ENCODE data around the gene HACD3.
A peak's percentile ranks its signal among the peaks of the same experiment; 100 is the strongest.

Gene HACD3

DNA sequence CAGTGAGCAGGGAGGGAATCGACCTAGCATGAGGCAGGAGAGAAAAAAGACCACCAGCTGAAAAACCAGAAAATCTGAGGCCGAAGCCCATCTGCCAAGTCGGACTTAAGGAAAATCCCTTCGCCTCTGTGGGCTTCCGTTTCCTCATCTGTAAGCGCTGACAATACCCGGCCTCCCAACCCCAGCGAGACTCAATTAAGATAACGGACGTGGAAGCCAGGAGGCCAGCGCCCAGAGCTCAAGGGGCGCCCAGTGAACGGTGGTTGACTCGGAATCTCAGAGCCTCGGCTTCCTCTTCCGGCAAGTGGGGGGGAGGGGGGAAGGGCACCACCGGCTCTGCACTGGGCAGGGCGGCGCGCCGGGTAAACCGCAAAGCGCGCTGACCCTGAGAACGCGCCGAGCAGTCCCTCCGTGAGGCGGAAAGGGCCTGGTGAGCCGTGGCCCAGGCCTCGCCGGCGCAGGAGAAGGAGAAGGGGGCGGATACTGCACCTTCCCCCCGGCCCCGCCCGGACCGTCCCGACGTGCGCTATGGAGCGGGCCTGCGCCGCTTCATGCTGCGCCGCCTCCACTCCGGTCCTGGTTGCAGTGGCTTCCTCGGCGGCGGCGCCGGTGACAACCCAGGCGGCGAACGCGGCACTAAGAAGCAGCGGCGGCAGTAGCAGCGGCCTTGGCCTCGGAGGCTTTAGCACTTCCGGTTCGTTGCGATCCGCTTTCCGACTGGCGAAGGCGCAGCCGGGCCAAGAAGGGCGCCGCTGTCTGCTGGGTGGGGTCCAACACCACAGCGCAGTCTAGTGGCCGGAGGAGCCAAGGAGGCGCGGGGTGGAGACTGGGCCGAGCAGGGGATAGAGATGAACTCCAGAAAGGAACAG, 13.0 kb upstream of the HACD3 start, which contains the start of gene DPP8:
DPP8 (minus strand) TSS at position 693 of the 869 bp plus-strand sequence. CDS start 5,136 bp downstream, outside the sequence.
- ChIA-PET POLR2A (interaction anchor here (0.5 to 0.9 kb wide), 4 partner anchors 8 to 279 kb away, joined by 3 to 4 read pairs (median 3); no protein-coding TSS in a partner anchor), CTCF (interaction anchor here (0.7 to 2.5 kb wide), 9 partner anchors 9 to 116 kb away, joined by 3 to 10 read pairs (median 4); partner anchors contain the start of gene HACD3)
- TF ChIP-seq, protein P1, sequence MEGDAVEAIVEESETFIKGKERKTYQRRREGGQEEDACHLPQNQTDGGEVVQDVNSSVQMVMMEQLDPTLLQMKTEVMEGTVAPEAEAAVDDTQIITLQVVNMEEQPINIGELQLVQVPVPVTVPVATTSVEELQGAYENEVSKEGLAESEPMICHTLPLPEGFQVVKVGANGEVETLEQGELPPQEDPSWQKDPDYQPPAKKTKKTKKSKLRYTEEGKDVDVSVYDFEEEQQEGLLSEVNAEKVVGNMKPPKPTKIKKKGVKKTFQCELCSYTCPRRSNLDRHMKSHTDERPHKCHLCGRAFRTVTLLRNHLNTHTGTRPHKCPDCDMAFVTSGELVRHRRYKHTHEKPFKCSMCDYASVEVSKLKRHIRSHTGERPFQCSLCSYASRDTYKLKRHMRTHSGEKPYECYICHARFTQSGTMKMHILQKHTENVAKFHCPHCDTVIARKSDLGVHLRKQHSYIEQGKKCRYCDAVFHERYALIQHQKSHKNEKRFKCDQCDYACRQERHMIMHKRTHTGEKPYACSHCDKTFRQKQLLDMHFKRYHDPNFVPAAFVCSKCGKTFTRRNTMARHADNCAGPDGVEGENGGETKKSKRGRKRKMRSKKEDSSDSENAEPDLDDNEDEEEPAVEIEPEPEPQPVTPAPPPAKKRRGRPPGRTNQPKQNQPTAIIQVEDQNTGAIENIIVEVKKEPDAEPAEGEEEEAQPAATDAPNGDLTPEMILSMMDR (IDR thresholded peaks at IDR 0.05; ENCODE audit: insufficient read depth, low read length, missing control alignments), result peak; percentile 99
- peak within 1 kb of the TSS; percentile 97 for H3K4me3 ChIP-seq (ENCODE audit: low read depth, low read length)
- DNase-seq (ENCODE audit: low read depth, low spot score), result peak; percentile 44

DNA sequence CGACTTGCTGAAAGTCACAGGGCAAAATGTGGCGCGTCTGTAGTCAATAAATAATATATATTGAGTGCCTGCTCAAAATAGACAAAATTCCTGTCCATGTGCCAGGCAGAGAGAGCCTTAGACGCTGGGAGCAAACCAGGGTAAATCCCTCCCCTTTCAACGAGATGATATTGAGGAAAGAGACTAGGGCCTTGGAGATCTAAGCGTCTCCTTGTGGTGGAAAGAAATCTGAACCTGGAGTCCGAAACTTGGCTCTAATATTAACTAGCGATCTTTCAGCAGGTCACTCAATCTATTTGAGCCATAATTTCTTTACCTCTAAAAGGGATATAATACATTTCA, 12.4 kb upstream of the HACD3 start:
- DNase-seq (ENCODE audit: low read depth, low spot score), result no peak
- TF ChIP-seq, protein P1 (IDR thresholded peaks at IDR 0.05; ENCODE audit: insufficient read depth, low read length, missing control alignments), result no peak
- H3K4me3 ChIP-seq (ENCODE audit: low read depth, low read length), result peak overlapping the region; percentile 23
- ChIA-PET CTCF (interaction anchor here (1.3 to 2.5 kb wide), 2 partner anchors 37 to 117 kb away, joined by 3 to 10 read pairs; no protein-coding TSS in a partner anchor), POLR2A (no interaction called here)

DNA sequence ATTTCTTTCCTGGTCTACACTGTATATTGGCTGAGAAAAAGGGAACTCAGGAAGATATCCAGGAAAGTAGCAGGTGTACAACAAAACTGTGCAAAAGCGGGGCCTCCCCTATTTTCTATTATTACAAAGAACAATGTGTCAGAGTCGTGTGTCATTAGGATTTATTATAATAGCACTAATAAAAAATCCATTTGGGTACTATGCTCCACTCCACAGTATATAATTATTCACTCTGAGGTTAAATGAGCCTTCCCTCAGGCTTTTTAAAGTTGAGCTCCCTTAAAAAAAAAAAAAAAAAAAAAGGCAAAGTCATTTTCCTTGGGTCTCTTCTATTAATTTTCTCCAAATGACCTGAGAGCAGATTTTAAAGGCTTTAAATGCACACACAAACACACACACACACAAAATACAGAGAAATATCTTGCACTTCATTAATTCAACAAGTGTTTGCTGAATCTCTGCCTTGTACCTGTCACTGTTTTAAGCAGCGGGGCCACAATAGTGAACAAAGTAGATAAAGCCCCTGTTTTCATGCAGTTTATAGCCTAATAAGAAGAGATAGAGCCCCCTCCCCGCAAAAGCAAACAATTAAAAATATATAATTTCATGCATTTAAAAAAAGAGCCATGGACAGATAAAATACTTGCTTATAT, 11.5 kb upstream of the HACD3 start:
- ChIA-PET CTCF (interaction anchor here (1.3 to 2.5 kb wide), 2 partner anchors 36 to 118 kb away, joined by 3 to 10 read pairs; no protein-coding TSS in a partner anchor), POLR2A (no interaction called here)
- no peak overlapping the region for H3K4me3 ChIP-seq (ENCODE audit: low read depth, low read length)
- no peak for DNase-seq (ENCODE audit: low read depth, low spot score)
- TF ChIP-seq, protein P1 (IDR thresholded peaks at IDR 0.05; ENCODE audit: insufficient read depth, low read length, missing control alignments), result no peak

DNA sequence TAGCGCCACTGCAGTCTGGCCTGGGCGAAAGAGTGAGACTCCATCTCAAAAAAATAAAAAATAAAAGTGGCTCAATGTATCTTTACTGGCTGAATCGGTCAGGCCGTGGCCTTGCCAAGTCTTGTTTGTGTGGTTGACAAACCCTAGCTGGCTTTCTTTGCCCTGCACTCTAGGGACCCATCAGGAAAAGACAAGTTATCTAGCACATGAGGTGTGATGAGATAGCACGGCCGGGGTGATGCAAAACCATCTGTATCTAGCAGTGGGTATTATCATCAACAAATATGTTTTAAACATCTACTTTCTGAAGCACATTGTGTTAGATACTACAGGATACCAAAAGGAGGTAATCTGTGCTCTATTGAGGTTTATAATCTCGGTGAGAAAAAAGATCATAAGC, 8.9 kb upstream of the HACD3 start:
- TF ChIP-seq, protein P1 (IDR thresholded peaks at IDR 0.05; ENCODE audit: insufficient read depth, low read length, missing control alignments), result no peak

DNA sequence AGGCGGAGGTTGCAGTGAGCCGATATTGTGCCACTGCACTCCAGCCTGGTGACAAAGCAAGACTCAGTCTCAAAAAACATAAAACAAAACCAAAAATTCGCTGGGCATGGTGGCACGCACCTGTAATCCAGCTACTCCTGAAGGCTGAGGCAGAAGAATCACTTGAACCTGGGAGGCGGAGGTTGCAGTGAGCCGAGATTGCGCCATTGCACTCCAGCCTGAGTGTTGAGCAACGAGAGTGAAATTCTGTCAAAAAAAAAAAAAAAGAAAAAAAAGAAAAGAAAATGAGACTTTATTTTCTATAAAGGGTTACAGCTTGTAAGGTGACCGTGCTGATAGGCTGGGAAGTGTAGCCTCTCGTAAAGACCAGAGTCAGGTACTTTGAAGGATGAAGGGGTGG, 6.0 kb upstream of the HACD3 start:
- ChIA-PET CTCF (no interaction called here), POLR2A (no interaction called here)
- DNase-seq (ENCODE audit: low read depth, low spot score), result no peak
- no peak overlapping the region for H3K4me3 ChIP-seq (ENCODE audit: low read depth, low read length)
- TF ChIP-seq, protein P1 (IDR thresholded peaks at IDR 0.05; ENCODE audit: insufficient read depth, low read length, missing control alignments), result no peak

More for the DNA sequence above, 8.9 kb upstream of the HACD3 start:
- CTCF ChIA-PET, result no interaction called here
- POLR2A ChIA-PET, result no interaction called here
- H3K4me3 ChIP-seq (ENCODE audit: low read depth, low read length), result no peak overlapping the region
- no peak for DNase-seq (ENCODE audit: low read depth, low spot score)

DNA sequence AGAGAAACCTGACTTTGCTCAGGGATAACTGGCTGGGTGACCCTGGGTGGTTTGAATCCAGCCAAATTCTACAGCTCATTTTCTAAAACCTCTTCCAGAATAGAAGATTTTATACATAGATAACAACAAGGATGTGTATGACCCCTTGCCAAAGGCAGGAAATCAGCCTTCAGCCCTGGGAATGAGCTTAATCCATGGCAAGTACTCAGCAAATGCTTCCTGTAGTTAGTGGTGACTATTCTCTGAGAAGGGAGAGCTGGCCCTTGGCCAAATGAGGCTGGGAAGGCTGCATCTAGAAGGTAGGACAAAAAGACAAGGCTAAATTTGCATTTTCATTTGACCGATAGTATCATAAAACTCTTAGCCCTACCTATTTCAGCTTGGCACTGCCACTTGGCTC, 4.6 kb upstream of the HACD3 start:
- POLR2A ChIA-PET, result interaction anchor here (0.8 kb wide), 1 partner anchor 9 kb away, joined by 4 read pairs; no protein-coding TSS in a partner anchor
- CTCF ChIA-PET, result interaction anchor here (1.4 to 1.6 kb wide), 2 partner anchors 9 to 124 kb away, joined by 3 to 8 read pairs; no protein-coding TSS in a partner anchor
- TF ChIP-seq, protein P1 (IDR thresholded peaks at IDR 0.05; ENCODE audit: insufficient read depth, low read length, missing control alignments), result no peak
- DNase-seq (ENCODE audit: low read depth, low spot score), result no peak
- no peak overlapping the region for H3K4me3 ChIP-seq (ENCODE audit: low read depth, low read length)
